Gastrocnemius medialis (tissue), 4 donors: ENCODE results near the gene WHRN.

Source experiments
- POLR2A ChIP-seq, 2 donors: fragments of 450-650 bp; IDR thresholded peaks; one replicate each; pipeline ENCODE4 v1.6.1; 2017; ENCODE audit warnings: antibody characterized with exemption in 2 of 2, mild to moderate bottlenecking in 2 of 2, moderate library complexity in 2 of 2
- TF ChIP-seq, protein P1 (sequence below), 5 experiments: fragments of 450-650 bp in 3 of 5; fragments of 200-600 bp in 2 of 5; sonication (generic) in 2 of 5; IDR thresholded peaks in 4 of 5; conservative IDR thresholded peaks in 1 of 5; 1 replicate in 4 of 5; 2 replicates in 1 of 5; pipeline ENCODE4 v1.5.1; 2016 to 2019; ENCODE audit warnings: antibody characterized with exemption in 5 of 5, mild to moderate bottlenecking in 3 of 5, moderate library complexity in 3 of 5

DNA sequence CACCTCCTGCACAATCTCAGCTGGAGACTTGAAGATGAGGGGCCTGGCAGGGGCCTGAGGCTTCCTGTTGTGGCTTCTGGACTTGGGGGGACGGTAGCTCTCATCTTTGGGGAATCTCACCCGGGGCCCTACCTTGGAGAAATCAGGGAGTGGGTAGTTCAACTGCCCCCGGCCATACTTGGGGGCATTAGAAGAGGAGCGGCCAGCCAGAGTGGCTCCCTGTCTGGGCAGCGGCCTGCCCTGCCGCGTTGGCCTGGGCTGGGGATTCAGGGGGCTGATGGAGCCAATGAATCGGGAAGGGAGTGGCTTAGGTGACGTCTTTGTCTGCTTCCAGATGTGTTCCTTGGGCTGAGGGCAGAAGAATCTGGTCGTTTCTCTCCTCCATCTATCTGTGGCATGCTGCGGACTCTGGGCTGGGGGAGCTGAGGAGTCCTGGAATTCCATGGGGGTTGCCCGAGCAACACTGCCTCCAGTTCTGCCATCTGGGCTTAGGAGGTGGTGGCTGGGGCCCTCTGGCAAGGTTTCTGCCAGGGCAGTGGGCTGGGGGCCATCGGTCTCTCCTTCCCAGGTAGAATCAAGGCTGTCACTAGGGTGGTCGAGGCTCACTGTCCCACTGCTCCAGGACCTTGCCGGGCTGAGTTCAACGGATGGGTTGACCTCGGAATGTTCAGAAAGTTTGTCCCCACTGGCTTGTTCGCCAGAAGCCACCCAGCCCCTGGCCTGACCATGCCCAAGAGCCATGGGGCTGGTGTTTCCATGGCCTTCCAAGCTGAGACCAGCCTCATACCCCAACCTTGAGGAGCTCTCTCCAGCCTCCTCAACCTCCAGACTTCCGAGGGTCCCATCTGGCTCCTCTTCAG is 128.5 kb downstream of the WHRN start:
- TF ChIP-seq, protein P1, sequence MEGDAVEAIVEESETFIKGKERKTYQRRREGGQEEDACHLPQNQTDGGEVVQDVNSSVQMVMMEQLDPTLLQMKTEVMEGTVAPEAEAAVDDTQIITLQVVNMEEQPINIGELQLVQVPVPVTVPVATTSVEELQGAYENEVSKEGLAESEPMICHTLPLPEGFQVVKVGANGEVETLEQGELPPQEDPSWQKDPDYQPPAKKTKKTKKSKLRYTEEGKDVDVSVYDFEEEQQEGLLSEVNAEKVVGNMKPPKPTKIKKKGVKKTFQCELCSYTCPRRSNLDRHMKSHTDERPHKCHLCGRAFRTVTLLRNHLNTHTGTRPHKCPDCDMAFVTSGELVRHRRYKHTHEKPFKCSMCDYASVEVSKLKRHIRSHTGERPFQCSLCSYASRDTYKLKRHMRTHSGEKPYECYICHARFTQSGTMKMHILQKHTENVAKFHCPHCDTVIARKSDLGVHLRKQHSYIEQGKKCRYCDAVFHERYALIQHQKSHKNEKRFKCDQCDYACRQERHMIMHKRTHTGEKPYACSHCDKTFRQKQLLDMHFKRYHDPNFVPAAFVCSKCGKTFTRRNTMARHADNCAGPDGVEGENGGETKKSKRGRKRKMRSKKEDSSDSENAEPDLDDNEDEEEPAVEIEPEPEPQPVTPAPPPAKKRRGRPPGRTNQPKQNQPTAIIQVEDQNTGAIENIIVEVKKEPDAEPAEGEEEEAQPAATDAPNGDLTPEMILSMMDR (IDR thresholded peaks at IDR 0.05 in 4 of 5, conservative IDR thresholded peaks at IDR 0.05 in 1 of 5): no peak
- no peak for TF ChIP-seq POLR2A (IDR thresholded peaks at IDR 0.05)
